H1 (cell line): Measurements from ENCODE around the gene ZNF462. TPM values are rescaled to one million over a fixed set of nuclear protein-coding genes. Genes with fewer than 3 reads are reported as not detected.

Experiments
- HDAC6 ChIP-seq: IDR thresholded peaks from one replicate; pipeline ENCODE4 v1.7.1; 2012; ENCODE audit warnings: low read depth, mild to moderate bottlenecking, inconsistent platforms, low read length, moderate library complexity
- NRF1 ChIP-seq: IDR thresholded peaks from 2 replicates; pipeline ENCODE4 v1.6.1; 2011; ENCODE audit warnings: mild to moderate bottlenecking, low read depth, low read length, improper control_type of control experiment
- SP4 ChIP-seq: IDR thresholded peaks from 2 replicates; pipeline ENCODE4 v1.6.1; 2012; ENCODE audit warnings: low read length, inconsistent platforms
- TEAD4 ChIP-seq: IDR thresholded peaks from 2 replicates; pipeline ENCODE4 v1.6.1; 2012; ENCODE audit warnings: low read depth, low read length, inconsistent platforms, mixed read lengths
- polyA plus RNA-seq, 7 experiments: library from polyadenylated mRNA; depleted of rRNA in 3 of 7; stranded (reverse) in 5 of 7; unstranded in 2 of 7; fragments of >200 nt in 5 of 7; fragments of 200-250 nt in 2 of 7; gene quantifications; 1 replicate in 5 of 7; 2 replicates in 1 of 7; 4 replicates in 1 of 7; pipeline versions ENCODE4 v1.2.1 to v1.2.3, GENCODE V29; 2011 to 2013; ENCODE audit warnings: missing spikeins in 2 of 7, mixed read lengths in 2 of 7
- total RNA-seq: library from RNA; stranded (reverse); fragmentation: NEBNext Ultra II Directional; extraction: Animal tissue kit (Norgen Biotek cat#: 25700); gene quantifications from 2 replicates; pipeline ENCODE4 v1.2.1, GENCODE V29; 2021
- TF ChIP-seq, protein P1 (sequence below), 3 experiments: IDR thresholded peaks; 1 replicate in 2 of 3; 2 replicates in 1 of 3; pipeline versions ENCODE4 v1.5.1 to v1.6.1; 2011; ENCODE audit warnings: low read length in 3 of 3, mild to moderate bottlenecking in 3 of 3, inconsistent platforms in 2 of 3, low read depth in 1 of 3, moderate library complexity in 1 of 3; ENCODE audit not compliant: insufficient read depth in 1 of 3; ENCODE audit errors: control extremely low read depth in 1 of 3

Gene ZNF462
- total and polyA plus RNA-seq, 2 of the 8 experiments (the other 6 are each of a cell fraction or from before 2014, with no cell fraction given), result 30.0 to 163 TPM

DNA sequence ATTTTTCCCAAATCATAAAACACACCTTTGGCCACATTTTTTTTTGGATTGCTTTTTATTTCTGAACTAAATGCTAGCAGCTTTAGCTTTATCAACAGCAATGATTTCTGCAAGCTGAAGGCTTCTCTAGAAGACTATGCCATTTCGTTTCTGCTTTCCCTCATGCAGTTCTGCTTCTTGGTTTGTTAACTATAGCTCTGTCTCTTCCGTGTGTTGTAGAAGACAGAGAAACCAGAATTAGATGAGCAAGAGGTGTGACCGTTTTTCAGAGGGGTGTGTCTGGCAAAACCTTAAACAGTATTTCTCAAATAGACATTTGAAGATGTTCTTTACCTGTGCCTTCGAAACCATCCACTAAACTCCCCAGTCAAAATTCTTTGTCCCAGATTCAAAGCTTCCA lies 131.5 kb downstream of the ZNF462 start (continued):
- TF ChIP-seq, protein P1, sequence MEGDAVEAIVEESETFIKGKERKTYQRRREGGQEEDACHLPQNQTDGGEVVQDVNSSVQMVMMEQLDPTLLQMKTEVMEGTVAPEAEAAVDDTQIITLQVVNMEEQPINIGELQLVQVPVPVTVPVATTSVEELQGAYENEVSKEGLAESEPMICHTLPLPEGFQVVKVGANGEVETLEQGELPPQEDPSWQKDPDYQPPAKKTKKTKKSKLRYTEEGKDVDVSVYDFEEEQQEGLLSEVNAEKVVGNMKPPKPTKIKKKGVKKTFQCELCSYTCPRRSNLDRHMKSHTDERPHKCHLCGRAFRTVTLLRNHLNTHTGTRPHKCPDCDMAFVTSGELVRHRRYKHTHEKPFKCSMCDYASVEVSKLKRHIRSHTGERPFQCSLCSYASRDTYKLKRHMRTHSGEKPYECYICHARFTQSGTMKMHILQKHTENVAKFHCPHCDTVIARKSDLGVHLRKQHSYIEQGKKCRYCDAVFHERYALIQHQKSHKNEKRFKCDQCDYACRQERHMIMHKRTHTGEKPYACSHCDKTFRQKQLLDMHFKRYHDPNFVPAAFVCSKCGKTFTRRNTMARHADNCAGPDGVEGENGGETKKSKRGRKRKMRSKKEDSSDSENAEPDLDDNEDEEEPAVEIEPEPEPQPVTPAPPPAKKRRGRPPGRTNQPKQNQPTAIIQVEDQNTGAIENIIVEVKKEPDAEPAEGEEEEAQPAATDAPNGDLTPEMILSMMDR (IDR thresholded peaks at IDR 0.05; ENCODE audit: control extremely low read depth in 1 of 3, insufficient read depth in 1 of 3, low read depth in 1 of 3, low read length in 3 of 3), result no peak
- TF ChIP-seq NRF1, result no peak
- TF ChIP-seq TEAD4, result no peak
- no peak for TF ChIP-seq SP4
- TF ChIP-seq HDAC6, result no peak
